B cell (primary cell): ENCODE data around the gene RAP1GDS1. TPM values are rescaled to one million over a fixed set of nuclear protein-coding genes. Genes with fewer than 3 reads are reported as not detected.
"Not testable (repeated sequence)": the region's sequence is repeated elsewhere in the genome, so short reads cannot be mapped to it uniquely, and the experiment has no call there.

Source experiments
- ATAC-seq: fragments of 200-7000 bp; cut with Tn5 transposase; one replicate; pipeline ENCODE4 v1.10.0; 2021; ENCODE audit warnings: low read depth, mild to moderate bottlenecking, moderate number of reproducible peaks, moderate library complexity
- CTCF ChIA-PET: fragments of 350-600 bp; sonication (Branson Sonifier 250); formaldehyde crosslinking; loops from one replicate; lab custom pipeline; 2021; ENCODE audit warnings: antibody characterized with exemption, inconsistent platforms; lab: Charles Lee
- POLR2A ChIA-PET: fragments of 350-600 bp; sonication (Branson Sonifier 250); formaldehyde crosslinking; loops from one replicate; lab custom pipeline; 2021; ENCODE audit warnings: antibody characterized with exemption; lab: Charles Lee
- DNase-seq: peaks from one replicate; pipeline ENCODE4 v3.0.0; 2013
- H2AFZ ChIP-seq: 2 replicates; pipeline ENCODE4 v1.6.1; 2012; ENCODE audit warnings: mild to moderate bottlenecking, low read depth, low read length; ENCODE audit not compliant: insufficient read depth, poor library complexity, severe bottlenecking
- H3K27ac ChIP-seq, 2 donors: 1 replicate in 1 of 2; 2 replicates in 1 of 2; pipeline ENCODE4 v1.5.1; 2012 to 2013; ENCODE audit warnings: low read length in 2 of 2, mild to moderate bottlenecking in 2 of 2, moderate library complexity in 1 of 2
- H3K27me3 ChIP-seq, 4 experiments: fragments of 200-600 bp in 1 of 4; sonication (generic) in 1 of 4; replicated peaks in 1 of 4; 1 replicate in 2 of 4; 2 replicates in 2 of 4; pipeline versions ENCODE4 v1.6.1 to v1.7.0; 2013 to 2016; ENCODE audit warnings: low read length in 3 of 4, mild to moderate bottlenecking in 2 of 4, mixed read lengths in 1 of 4, moderate library complexity in 1 of 4; ENCODE audit not compliant: insufficient read depth in 4 of 4, control insufficient read depth in 3 of 4; ENCODE audit errors: control extremely low read depth in 1 of 4
- H3K36me3 ChIP-seq, 2 experiments: replicated peaks in 1 of 2; 1 replicate in 1 of 2; 2 replicates in 1 of 2; pipeline versions ENCODE4 v1.6.1 to v1.7.1; 2013; ENCODE audit warnings: low read length in 1 of 2; ENCODE audit not compliant: insufficient read depth in 2 of 2, control insufficient read depth in 1 of 2; ENCODE audit errors: control extremely low read depth in 1 of 2, extremely low read depth in 1 of 2
- H3K4me1 ChIP-seq, 2 donors: fragments of 200-600 bp in 1 of 2; sonication (generic) in 1 of 2; 1 replicate in 1 of 2; 2 replicates in 1 of 2; pipeline versions ENCODE4 v1.5.1 to v1.6.1; 2013 to 2017; ENCODE audit warnings: low read length in 2 of 2; ENCODE audit not compliant: control insufficient read depth in 2 of 2, insufficient read depth in 2 of 2
- H3K4me2 ChIP-seq: replicated peaks from 2 replicates; pipeline ENCODE3; 2012; ENCODE audit warnings: mild to moderate bottlenecking, low read depth, low read length; ENCODE audit not compliant: poor library complexity, severe bottlenecking
- H3K4me3 ChIP-seq, 5 experiments: fragments of 200-600 bp in 1 of 5; sonication (generic) in 1 of 5; 1 replicate in 3 of 5; 2 replicates in 2 of 5; pipeline versions ENCODE4 v1.5.1 to v1.7.0; 2011 to 2016; ENCODE audit warnings: low read length in 4 of 5, mild to moderate bottlenecking in 4 of 5, low read depth in 2 of 5, control low read depth in 1 of 5, moderate library complexity in 1 of 5; ENCODE audit not compliant: insufficient read depth in 1 of 5; ENCODE audit errors: control extremely low read depth in 1 of 5, extremely low read depth in 1 of 5
- H3K79me2 ChIP-seq: fragments of 200-600 bp; sonication (generic); one replicate; pipeline ENCODE4 v1.6.0; 2016; ENCODE audit warnings: low read length; ENCODE audit not compliant: control insufficient read depth, insufficient read depth
- H3K9ac ChIP-seq: fragments of 200-600 bp; sonication (generic); 2 replicates; pipeline ENCODE4 v1.6.1; 2017; ENCODE audit warnings: mild to moderate bottlenecking, low read length, moderate library complexity
- H3K9me3 ChIP-seq, 3 donors: one replicate each; pipeline versions ENCODE4 v1.6.1 to v1.7.1; 2013; ENCODE audit warnings: low read length in 2 of 3; ENCODE audit not compliant: control insufficient read depth in 2 of 3, insufficient read depth in 1 of 3; ENCODE audit errors: control extremely low read depth in 1 of 3
- H4K20me1 ChIP-seq: 2 replicates; pipeline ENCODE4 v1.6.0; 2012; ENCODE audit warnings: mild to moderate bottlenecking, low read length; ENCODE audit not compliant: insufficient read depth, control insufficient read depth, poor library complexity, severe bottlenecking
- H3K27ac Mint-ChIP-seq: one replicate; pipeline ENCODE4 v1.8.0; 2021; ENCODE audit warnings: mixed read lengths
- H3K27me3 Mint-ChIP-seq: one replicate; pipeline ENCODE4 v1.8.0; 2021; ENCODE audit warnings: mixed read lengths
- H3K4me1 Mint-ChIP-seq: one replicate; pipeline ENCODE4 v1.8.0; 2021; ENCODE audit warnings: mixed read lengths
- H3K4me3 Mint-ChIP-seq: one replicate; pipeline ENCODE4 v1.8.0; 2021; ENCODE audit warnings: mixed read lengths
- H3K9me3 Mint-ChIP-seq: one replicate; pipeline ENCODE4 v1.8.0; 2022; ENCODE audit warnings: mixed read lengths; ENCODE audit not compliant: insufficient read depth
- EZH2 ChIP-seq: IDR thresholded peaks from 2 replicates; pipeline ENCODE4 v1.6.1; 2012; ENCODE audit warnings: borderline replicate concordance, low read depth, mild to moderate bottlenecking, moderate library complexity, low read length; ENCODE audit not compliant: insufficient read depth, poor library complexity, severe bottlenecking
- WGBS: methylation state at CpG from one replicate; pipeline ENCODE4 v1.1.5; 2013; ENCODE audit warnings: missing lambda C conversion rate; ENCODE audit not compliant: insufficient coverage; 5-methylcytosine and 5-hydroxymethylcytosine counted together
- intact Hi-C: fragments of 100-400 bp; cut with micrococcal nuclease; formaldehyde crosslinking; loops from one replicate; pipeline ENCODE4 v1.10.0; 2022
- polyA plus RNA-seq: library from polyadenylated mRNA; depleted of rRNA; stranded (reverse); fragments of >200 nt; gene quantifications from 2 replicates; pipeline ENCODE4 v1.2.3, GENCODE V29; 2012
- total RNA-seq, 2 donors: library from RNA; stranded (reverse); fragments of 120-200 nt in 1 of 2; gene quantifications; 1 replicate in 1 of 2; 2 replicates in 1 of 2; pipeline versions ENCODE4 v1.2.3 to v1.2.4, GENCODE V29; 2013 to 2022
- TF ChIP-seq, protein P1 (sequence below): fragments of 200-600 bp; IDR thresholded peaks from one replicate; pipeline ENCODE4 v1.8.0; 2022; ENCODE audit warnings: antibody characterized with exemption, mild to moderate bottlenecking

RAP1GDS1 gene
- total and polyA plus RNA-seq, 2 donors (not counting 1 experiment from before 2014, with no cell fraction given) = 23.6 to 66.3 TPM

GRCh38 chr4:98476891-98477290 lies 215.7 kb downstream of the RAP1GDS1 start:
- no peak for TF ChIP-seq EZH2
- TF ChIP-seq, protein P1, sequence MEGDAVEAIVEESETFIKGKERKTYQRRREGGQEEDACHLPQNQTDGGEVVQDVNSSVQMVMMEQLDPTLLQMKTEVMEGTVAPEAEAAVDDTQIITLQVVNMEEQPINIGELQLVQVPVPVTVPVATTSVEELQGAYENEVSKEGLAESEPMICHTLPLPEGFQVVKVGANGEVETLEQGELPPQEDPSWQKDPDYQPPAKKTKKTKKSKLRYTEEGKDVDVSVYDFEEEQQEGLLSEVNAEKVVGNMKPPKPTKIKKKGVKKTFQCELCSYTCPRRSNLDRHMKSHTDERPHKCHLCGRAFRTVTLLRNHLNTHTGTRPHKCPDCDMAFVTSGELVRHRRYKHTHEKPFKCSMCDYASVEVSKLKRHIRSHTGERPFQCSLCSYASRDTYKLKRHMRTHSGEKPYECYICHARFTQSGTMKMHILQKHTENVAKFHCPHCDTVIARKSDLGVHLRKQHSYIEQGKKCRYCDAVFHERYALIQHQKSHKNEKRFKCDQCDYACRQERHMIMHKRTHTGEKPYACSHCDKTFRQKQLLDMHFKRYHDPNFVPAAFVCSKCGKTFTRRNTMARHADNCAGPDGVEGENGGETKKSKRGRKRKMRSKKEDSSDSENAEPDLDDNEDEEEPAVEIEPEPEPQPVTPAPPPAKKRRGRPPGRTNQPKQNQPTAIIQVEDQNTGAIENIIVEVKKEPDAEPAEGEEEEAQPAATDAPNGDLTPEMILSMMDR = no peak
- WGBS = 76% methylated on average over 5 of the region's 9 CpGs
- Histone ChIP-seq H3K27ac (no peak overlapping the region), H2AFZ (no peak overlapping the region), H4K20me1 (no peaks in the 10 kb centered on the region), H3K4me2 (no peak overlapping the region), H3K9me3 (no peaks in the 10 kb centered on the region), H3K79me2 (no peaks in the 10 kb centered on the region), H3K27me3 (no peaks in the 10 kb centered on the region), H3K4me1 (no peaks in the 10 kb centered on the region), H3K36me3 (peaks cover 0 to 6% of the 10 kb centered on the region in 2 experiments), H3K4me3 (no peak overlapping the region), H3K9ac (no peak overlapping the region)
- CTCF ChIA-PET = interaction anchor here (1.8 to 3.3 kb wide), 2 partner anchors 9 to 518 kb away, joined by 4 to 21 read pairs; partner anchors contain the start of gene METAP1
- no peak for ATAC-seq
- H3K27me3 Mint-ChIP-seq = no peaks in the 10 kb centered on the region
- intact Hi-C loops = no loop called here
- POLR2A ChIA-PET = no interaction called here
- H3K9me3 Mint-ChIP-seq = no peaks in the 10 kb centered on the region
- H3K4me1 Mint-ChIP-seq = peaks cover 4% of the 10 kb centered on the region
- DNase-seq = no peak
- H3K27ac Mint-ChIP-seq = no peak overlapping the region
- H3K4me3 Mint-ChIP-seq = no peak overlapping the region

- H3K9ac ChIP-seq, H3K27me3 ChIP-seq, H3K4me2 ChIP-seq, DNase-seq, intact Hi-C loops, H3K4me3 Mint-ChIP-seq, H3K79me2 ChIP-seq, H3K27ac ChIP-seq, H3K4me3 ChIP-seq, H3K4me1 ChIP-seq, H3K9me3 Mint-ChIP-seq, H3K36me3 ChIP-seq, H3K27ac Mint-ChIP-seq, H4K20me1 ChIP-seq, H3K9me3 ChIP-seq, H3K27me3 Mint-ChIP-seq, H2AFZ ChIP-seq, ATAC-seq: not testable (repeated sequence)
- CTCF ChIA-PET = interaction anchor here (3.3 kb wide), 1 partner anchor 11 kb away, joined by 21 read pairs; no protein-coding TSS in a partner anchor
- POLR2A ChIA-PET = interaction anchor here (0.6 kb wide), 1 partner anchor 680 kb away, joined by 3 read pairs; no protein-coding TSS in a partner anchor
- 70% methylated on average over 1 of the region's 2 CpGs for WGBS
- peaks cover 16% of the 10 kb centered on the region for H3K4me1 Mint-ChIP-seq
These were observed 218.4 kb downstream of the RAP1GDS1 start for GRCh38 chr4:98479590-98479989.
